AG04449 (cell line): ENCODE results near the gene NCAPH2.

Experiments
- CTCF ChIA-PET: fragments of 350-600 bp; formaldehyde crosslinking; extraction: SDS; loops from one replicate; lab custom pipeline; 2021; ENCODE audit warnings: antibody characterized with exemption; lab: Yijun Ruan, JAX
- POLR2A ChIA-PET: fragments of 400-600, 350-600 bp; formaldehyde crosslinking; extraction: SDS; loops from one replicate; lab custom pipeline; 2020; ENCODE audit warnings: antibody characterized with exemption, inconsistent platforms; lab: Yijun Ruan, JAX
- DNase-seq: peaks from one replicate; pipeline ENCODE4 v3.0.0-alpha.2; 2010; ENCODE audit warnings: low read depth, low spot score
- H3K4me3 ChIP-seq: 2 replicates; pipeline ENCODE4 v1.5.1; 2011; ENCODE audit warnings: low read depth, mild to moderate bottlenecking, control low read depth, low read length
- TF ChIP-seq, protein P1 (sequence below): IDR thresholded peaks from one replicate; pipeline ENCODE4 v1.5.1; 2011; ENCODE audit warnings: mild to moderate bottlenecking, moderate library complexity, low read length, control low read depth, inconsistent platforms; ENCODE audit not compliant: insufficient read depth; ENCODE audit errors: missing control alignments

NCAPH2 gene

DNA sequence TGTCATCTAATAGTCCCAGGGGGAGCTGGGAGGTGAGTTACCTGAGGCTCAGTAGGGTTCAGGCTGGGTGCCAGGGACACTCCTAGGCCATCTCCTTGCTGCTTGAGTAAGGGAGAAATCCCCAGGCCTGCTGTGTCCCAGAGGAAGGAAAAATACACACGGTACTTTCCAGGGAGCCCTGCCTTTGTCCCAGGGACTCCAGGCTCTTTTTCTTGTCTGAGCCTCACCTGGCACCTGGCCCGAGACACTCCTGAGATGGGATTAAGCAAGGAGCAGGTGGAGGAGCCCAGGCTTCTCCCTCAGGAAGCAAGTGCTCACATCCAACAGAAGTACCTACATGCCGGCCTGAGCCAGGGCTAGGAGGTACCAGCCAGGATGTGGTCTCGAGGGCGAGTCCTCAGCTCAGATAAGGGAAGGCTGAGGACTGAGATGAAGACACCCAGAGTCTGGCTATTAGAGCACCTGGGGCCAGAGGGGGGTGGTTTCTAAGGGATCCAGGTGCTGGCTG lies 36.8 kb downstream of the NCAPH2 start:
- ChIA-PET POLR2A (interaction anchor here (0.7 to 0.9 kb wide), 2 partner anchors 19 to 37 kb away, joined by 4 to 5 read pairs; partner anchors contain the start of gene SCO2), CTCF (interaction anchor here (1.0 to 4.2 kb wide), 9 partner anchors 9 to 216 kb away, joined by 3 to 25 read pairs (median 4); partner anchors contain the start of genes CHKB, SCO2 and SYCE3)
- no peak overlapping the region for H3K4me3 ChIP-seq
- TF ChIP-seq, protein P1, sequence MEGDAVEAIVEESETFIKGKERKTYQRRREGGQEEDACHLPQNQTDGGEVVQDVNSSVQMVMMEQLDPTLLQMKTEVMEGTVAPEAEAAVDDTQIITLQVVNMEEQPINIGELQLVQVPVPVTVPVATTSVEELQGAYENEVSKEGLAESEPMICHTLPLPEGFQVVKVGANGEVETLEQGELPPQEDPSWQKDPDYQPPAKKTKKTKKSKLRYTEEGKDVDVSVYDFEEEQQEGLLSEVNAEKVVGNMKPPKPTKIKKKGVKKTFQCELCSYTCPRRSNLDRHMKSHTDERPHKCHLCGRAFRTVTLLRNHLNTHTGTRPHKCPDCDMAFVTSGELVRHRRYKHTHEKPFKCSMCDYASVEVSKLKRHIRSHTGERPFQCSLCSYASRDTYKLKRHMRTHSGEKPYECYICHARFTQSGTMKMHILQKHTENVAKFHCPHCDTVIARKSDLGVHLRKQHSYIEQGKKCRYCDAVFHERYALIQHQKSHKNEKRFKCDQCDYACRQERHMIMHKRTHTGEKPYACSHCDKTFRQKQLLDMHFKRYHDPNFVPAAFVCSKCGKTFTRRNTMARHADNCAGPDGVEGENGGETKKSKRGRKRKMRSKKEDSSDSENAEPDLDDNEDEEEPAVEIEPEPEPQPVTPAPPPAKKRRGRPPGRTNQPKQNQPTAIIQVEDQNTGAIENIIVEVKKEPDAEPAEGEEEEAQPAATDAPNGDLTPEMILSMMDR: no peak
- no peak for DNase-seq

DNA sequence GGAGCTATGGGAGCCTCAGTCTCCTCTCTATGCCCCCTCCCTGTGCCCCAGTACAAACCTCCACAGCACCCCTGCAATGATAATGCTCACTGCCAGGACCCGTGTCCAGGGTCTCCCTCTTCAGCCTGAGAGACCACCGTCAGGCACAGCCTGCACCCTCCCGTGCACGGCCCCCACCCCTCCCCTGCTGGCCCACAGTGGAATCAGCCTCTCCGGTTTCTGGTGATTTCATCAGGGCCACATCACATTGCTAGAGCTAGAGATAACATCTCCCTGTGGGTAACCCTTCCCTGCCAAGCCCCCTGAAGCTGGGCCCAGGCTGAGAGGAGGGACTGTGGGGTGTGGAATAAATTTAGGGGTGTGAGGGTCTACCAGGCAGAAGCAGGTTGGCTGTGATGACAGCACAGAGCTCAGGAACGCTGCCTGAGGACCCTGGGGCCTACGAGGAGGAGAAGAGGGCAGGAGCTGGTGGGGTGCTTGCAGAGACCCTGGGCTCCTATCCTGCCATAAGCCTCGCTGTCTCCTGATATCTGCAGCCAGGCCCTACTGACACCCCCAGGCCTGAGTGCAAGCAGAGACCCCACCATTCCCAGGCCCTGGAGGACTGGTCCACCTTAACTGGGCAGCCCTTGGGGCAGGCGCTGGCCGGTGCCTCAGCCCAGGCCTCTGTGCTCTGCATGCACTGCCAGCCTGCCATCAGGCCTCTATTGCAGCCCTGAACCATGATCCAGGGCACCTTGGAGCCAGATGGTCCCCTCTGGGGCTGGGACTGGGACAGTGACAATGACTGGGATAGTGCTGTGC lies 37.7 kb downstream of the NCAPH2 start, which contains the start of gene KLHDC7B:
KLHDC7B (plus strand) TSS at position 378 of the 804 bp plus-strand sequence; CDS start at position 723, 345 bp downstream.
- CTCF ChIA-PET: interaction anchor here (0.8 to 4.2 kb wide), 11 partner anchors 10 to 217 kb away, joined by 3 to 25 read pairs (median 4); partner anchors contain the start of genes CHKB, SCO2 and SYCE3
- TF ChIP-seq, protein P1: peak; percentile 37
- H3K4me3 ChIP-seq: no peak within 1 kb of the TSS
- POLR2A ChIA-PET: interaction anchor here (0.7 to 0.9 kb wide), 2 partner anchors 20 to 36 kb away, joined by 4 to 5 read pairs; partner anchors contain the start of gene SCO2
- no peak for DNase-seq

DNA sequence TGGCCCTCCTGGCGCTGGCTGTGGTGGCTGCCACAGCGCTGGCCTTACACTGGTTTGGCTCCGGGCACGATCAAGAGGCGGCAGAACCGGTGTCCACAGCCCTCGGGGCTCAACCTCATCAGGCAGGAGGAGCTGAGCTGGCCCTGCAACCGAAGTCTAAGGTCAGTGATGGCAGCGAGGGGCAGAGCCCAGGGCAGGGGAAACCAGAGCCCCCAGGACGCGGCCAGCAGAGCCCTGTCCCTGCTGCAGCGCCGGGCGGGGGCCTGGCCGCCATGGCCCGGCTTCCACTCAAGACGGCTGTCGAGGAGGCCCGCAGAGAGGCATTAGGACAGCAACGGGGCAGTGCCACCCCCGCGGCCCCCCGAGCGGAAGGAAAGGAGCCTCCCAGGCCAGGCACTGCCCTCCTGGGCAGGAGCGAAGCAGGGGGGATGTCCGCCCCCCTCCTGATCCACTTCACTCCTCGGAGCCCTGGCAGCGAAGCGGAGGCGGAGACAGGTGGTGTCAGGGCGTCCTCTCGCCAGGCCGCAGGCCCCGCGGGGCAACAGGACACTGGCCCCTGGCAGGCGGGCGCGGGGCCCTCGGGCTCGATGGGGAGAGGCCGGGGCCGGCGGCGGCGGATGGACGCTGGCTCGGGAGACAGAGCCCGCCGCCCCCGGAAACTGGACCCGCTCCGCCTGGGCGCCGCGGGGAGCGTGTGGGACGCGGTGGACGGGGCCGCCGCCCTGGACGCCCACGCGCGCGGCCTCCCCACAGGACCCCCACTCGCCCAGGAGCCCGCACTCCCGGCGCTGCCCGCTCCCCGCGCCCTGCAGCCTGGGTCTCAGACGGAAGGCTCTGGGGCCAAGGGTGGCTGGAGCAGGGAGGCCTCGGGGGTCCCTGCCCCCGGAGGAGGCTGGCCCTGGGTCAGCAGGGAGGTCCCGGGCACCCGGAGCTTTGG lies 38.6 kb downstream of the NCAPH2 start:
- POLR2A ChIA-PET: interaction anchor here (1.2 kb wide), 1 partner anchor 16 kb away, joined by 3 read pairs; the partner anchor contains the start of gene SYCE3
- TF ChIP-seq, protein P1: no peak
- no peak for DNase-seq
- CTCF ChIA-PET: interaction anchor here (0.9 to 4.2 kb wide), 6 partner anchors 11 to 74 kb away, joined by 3 to 25 read pairs (median 16); partner anchors contain the start of genes SCO2 and SYCE3
- no peak overlapping the region for H3K4me3 ChIP-seq

DNA sequence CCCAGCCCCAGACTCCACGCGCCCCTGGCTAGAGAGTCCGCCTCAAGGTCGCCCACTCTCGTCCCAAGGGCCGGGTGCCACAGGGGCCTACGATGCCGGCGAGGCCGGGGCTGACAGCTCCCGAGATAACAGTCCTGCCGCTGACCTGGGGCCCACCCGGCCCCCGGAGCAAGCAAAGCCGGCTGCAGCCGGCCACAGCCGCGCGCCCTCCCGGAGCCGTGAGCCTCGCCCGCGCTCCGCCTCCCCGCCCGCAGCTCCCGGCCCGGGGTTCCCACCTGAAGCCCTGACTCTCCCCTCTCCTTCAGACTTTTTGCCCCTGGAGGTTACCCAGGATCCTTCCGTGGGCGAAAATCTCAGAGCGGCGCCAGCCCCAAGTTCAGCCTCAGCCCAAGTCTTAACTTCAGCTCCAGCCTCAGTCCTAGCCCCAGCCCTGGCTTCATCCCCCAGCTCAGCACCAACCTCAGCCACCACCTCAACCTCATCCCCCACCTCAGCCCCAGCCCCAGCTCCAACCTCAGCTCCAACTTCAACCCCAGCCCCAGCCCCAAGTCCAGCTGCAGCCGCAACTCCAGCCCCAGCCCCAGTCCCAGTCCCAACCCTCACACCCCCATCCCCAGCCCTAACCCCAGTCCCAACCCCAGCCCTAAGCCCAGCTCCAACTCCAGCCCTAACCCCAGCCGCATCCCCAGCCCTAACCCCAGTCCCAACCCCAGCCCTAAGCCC lies 39.4 kb downstream of the NCAPH2 start:
- CTCF ChIA-PET: interaction anchor here (2.5 to 4.2 kb wide), 3 partner anchors 10 to 21 kb away, joined by 15 to 25 read pairs (median 20); partner anchors contain the start of genes SCO2 and SYCE3
- POLR2A ChIA-PET: interaction anchor here (1.2 kb wide), 1 partner anchor 15 kb away, joined by 3 read pairs; the partner anchor contains the start of gene SYCE3
- TF ChIP-seq, protein P1: no peak
- no peak for DNase-seq
- H3K4me3 ChIP-seq: no peak overlapping the region
